Colonic mucosa (tissue), 4 donors: ENCODE measurements around the gene RFPL1. TPM values are rescaled to one million over a fixed set of nuclear protein-coding genes. Genes with fewer than 3 reads are reported as not detected.
"Not testable (repeated sequence)": the region's sequence is repeated elsewhere in the genome, so short reads cannot be mapped to it uniquely, and the experiment has no call there.

Source experiments
- DNase-seq: peaks from one replicate; pipeline ENCODE4 v3.0.0-alpha.2; 2020
- H3K27ac ChIP-seq: fragments of 200-600 bp; one replicate; pipeline ENCODE4 v1.8.0; 2021
- H3K27me3 ChIP-seq: fragments of 200-600 bp; one replicate; pipeline ENCODE4 v1.8.0; 2021
- H3K36me3 ChIP-seq: fragments of 200-600 bp; one replicate; pipeline ENCODE4 v1.8.0; 2021
- H3K4me1 ChIP-seq: fragments of 200-600 bp; one replicate; pipeline ENCODE4 v1.8.0; 2021; ENCODE audit warnings: mild to moderate bottlenecking
- H3K4me3 ChIP-seq: fragments of 200-600 bp; one replicate; pipeline ENCODE4 v1.8.0; 2021
- H3K9ac ChIP-seq, 2 donors: one replicate each; pipeline ENCODE4 v1.7.0; 2013; ENCODE audit warnings: control low read depth in 2 of 2, low read depth in 2 of 2, low read length in 2 of 2
- H3K9me3 ChIP-seq: fragments of 200-600 bp; one replicate; pipeline ENCODE4 v1.8.0; 2021
- CTCF ChIP-seq: fragments of 200-600 bp; IDR thresholded peaks from one replicate; pipeline ENCODE4 v1.8.0; 2022; ENCODE audit warnings: antibody characterized with exemption, mild to moderate bottlenecking
- intact Hi-C: fragments of 100-400 bp; cut with DNase I; formaldehyde crosslinking; loops from one replicate; pipeline ENCODE4 v1.14.1; 2022
- total RNA-seq, 2 donors: library from RNA; stranded (reverse); fragmentation: NEBNext Ultra II Directional in 1 of 2; extraction: Animal tissue kit (Norgen Biotek cat#: 25700) in 1 of 2; gene quantifications; one replicate each; pipeline ENCODE4 v1.2.1, GENCODE V29; 2021
- donor health status: healthy.
- donor health status: DM: no; HTN: no; CAD: no.
- donor health status: DM: no; HTN: no; CAD: no.

RFPL1 gene
- total RNA-seq, 2 donors from 2014 or later, result not detected

GRCh38 chr22:29396126-29396525 is 42.3 kb upstream of the RFPL1 start:
- no peak for DNase-seq
- H3K9me3 ChIP-seq, result no peaks in the 10 kb centered on the region
- TF ChIP-seq CTCF, result no peak
- no peaks in the 10 kb centered on the region for H3K27me3 ChIP-seq
- no peak overlapping the region for H3K9ac ChIP-seq
- peaks cover 6% of the 10 kb centered on the region for H3K4me1 ChIP-seq
- intact Hi-C loops, result loop anchor here (5.0 kb wide), 1 partner anchor 131 kb away; no protein-coding TSS in a partner anchor
- no peaks in the 10 kb centered on the region for H3K36me3 ChIP-seq
- H3K27ac ChIP-seq, result no peak overlapping the region
- no peak overlapping the region for H3K4me3 ChIP-seq

- Histone ChIP-seq H3K9ac (no peak overlapping the region), H3K36me3 (no peaks in the 10 kb centered on the region), H3K4me1 (peaks cover 6% of the 10 kb centered on the region), H3K27me3 (no peaks in the 10 kb centered on the region), H3K27ac (no peak overlapping the region), H3K9me3 (no peaks in the 10 kb centered on the region), H3K4me3 (no peak overlapping the region)
- no peak for TF ChIP-seq CTCF
- DNase-seq, result no peak
- intact Hi-C loops, result loop anchor here (5.0 kb wide), 1 partner anchor 130 kb away; no protein-coding TSS in a partner anchor
Observed at GRCh38 chr22:29397791-29398190, 40.6 kb upstream of the RFPL1 start.

DNA sequence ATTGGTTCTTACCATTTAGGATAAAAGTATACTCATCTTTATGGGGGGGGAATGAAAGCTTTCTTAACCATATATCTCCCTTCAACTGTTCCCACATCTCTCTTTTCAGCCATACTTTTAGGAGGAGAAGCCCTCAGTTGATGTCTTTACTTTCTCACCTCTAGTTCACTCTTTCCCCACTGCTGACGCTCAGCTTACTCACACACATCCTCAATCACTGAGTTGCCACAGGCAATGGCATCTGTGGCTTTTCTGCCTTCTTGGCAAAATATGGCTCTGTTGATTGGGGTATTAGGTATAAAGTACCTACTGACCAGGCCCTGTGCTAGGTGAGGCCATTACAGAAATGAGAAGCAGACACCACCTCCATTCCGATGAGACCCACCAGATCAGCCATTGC is 37.8 kb upstream of the RFPL1 start:
- H3K9ac ChIP-seq, result no peak overlapping the region
- no peaks in the 10 kb centered on the region for H3K4me1 ChIP-seq

DNA sequence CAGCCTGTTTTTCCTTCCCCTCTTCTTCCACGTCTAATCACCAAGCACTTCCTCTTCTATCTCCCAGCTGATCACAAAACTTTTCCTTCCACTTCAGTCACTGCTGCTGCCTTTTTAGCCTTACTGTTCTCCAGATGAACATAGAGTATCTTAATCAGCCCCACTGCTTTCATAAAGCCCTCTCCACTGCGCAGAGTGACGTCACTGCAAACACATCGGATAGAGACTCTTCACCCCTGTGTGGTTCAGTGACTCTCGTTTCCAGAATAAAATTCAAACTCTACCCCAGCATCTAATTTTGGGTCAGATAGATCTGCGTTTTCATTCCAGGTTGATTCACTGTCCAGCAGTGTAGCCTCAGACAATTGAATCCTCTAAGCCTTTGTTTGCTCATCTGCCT is 36.8 kb upstream of the RFPL1 start:
- H3K27me3 ChIP-seq, intact Hi-C loops, H3K4me3 ChIP-seq, DNase-seq, H3K9me3 ChIP-seq, H3K9ac ChIP-seq, H3K27ac ChIP-seq, H3K36me3 ChIP-seq, H3K4me1 ChIP-seq: not testable (repeated sequence)

More for the DNA sequence above, 37.8 kb upstream of the RFPL1 start:
- no peaks in the 10 kb centered on the region for H3K9me3 ChIP-seq
- TF ChIP-seq CTCF, result no peak
- H3K36me3 ChIP-seq, result no peaks in the 10 kb centered on the region
- DNase-seq, result no peak
- intact Hi-C loops, result no loop called here
- no peaks in the 10 kb centered on the region for H3K27me3 ChIP-seq
- no peak overlapping the region for H3K4me3 ChIP-seq
- H3K27ac ChIP-seq, result no peak overlapping the region

- no peak for TF ChIP-seq CTCF
- H3K27ac ChIP-seq, result no peak overlapping the region
- no peaks in the 10 kb centered on the region for H3K27me3 ChIP-seq
- H3K4me3 ChIP-seq, result no peak overlapping the region
- no peak for DNase-seq
- H3K4me1 ChIP-seq, result no peaks in the 10 kb centered on the region
- intact Hi-C loops, result no loop called here
- H3K9me3 ChIP-seq, result no peaks in the 10 kb centered on the region
- H3K9ac ChIP-seq, result no peak overlapping the region
- H3K36me3 ChIP-seq, result no peaks in the 10 kb centered on the region
Observed at GRCh38 chr22:29408940-29409339, 29.4 kb upstream of the RFPL1 start.

DNA sequence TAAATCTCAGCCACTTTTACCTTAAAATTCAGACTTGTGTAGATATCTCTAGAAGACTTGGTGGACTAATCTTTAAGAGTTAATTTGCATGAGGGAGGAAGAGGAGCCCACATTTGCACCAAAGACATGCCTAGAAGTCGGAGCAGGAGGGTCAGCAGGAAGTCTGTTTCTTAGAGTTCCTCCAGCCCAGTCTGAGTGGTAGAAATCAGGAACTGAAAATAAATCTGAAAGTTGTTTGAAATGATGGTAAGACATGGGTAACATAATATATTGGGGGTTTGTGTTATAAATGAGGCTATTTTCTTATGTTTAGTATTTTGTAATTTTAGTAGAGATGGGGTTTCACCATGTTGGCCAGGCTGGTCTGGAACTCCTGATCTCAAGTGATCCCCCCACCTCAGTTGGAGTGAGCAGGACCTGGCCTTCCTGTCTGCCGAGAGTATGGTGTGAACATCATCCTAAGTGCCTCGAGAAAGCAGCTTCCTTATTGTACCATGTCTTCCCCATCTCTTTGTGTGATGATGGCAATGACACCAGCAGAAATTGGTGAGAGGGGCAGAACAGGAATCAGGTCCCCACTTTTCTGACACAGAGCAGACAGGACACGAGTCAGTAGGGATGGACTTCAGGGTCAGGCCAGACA is 26.7 kb upstream of the RFPL1 start:
- H3K36me3 ChIP-seq, H3K4me1 ChIP-seq, H3K9ac ChIP-seq, intact Hi-C loops, H3K27ac ChIP-seq, H3K4me3 ChIP-seq, DNase-seq, H3K9me3 ChIP-seq, H3K27me3 ChIP-seq: not testable (repeated sequence)
